ENCODE data around the gene NLRP13.

Gene NLRP13

GRCh38 chr19:55962186-55962585 lies 30.1 kb upstream of the NLRP13 start:
- H4K20me1 ChIP-seq (ENCODE audit: insufficient read depth, low read length), result no peaks in the 10 kb centered on the region
- H2AFZ ChIP-seq (ENCODE audit: low read length), result no peak overlapping the region
- no peak overlapping the region for H3K4me2 ChIP-seq (ENCODE audit: low read depth, low read length)
- no peaks in the 10 kb centered on the region for H3F3A ChIP-seq (ENCODE audit: insufficient read depth, low read length)
- no peaks in the 10 kb centered on the region for H3K4me1 ChIP-seq (ENCODE audit: low read length)
- no peak overlapping the region for H3K9ac ChIP-seq (ENCODE audit: low read length)
- H3K9me3 ChIP-seq (replicated peaks; ENCODE audit: insufficient read depth, low read length), result no peaks in the 10 kb centered on the region
- H3K9me2 ChIP-seq (replicated peaks; ENCODE audit: insufficient read depth, low read length), result no peaks in the 10 kb centered on the region
- H3K27ac ChIP-seq (ENCODE audit: low read length), result no peak overlapping the region
- H3K27me3 ChIP-seq (replicated peaks; ENCODE audit: insufficient read depth, low read length), result 0 out of 2 replicates have a peak, but pooled peaks cover 4% of the 10 kb centered on the region
- no peak overlapping the region for H3K4me3 ChIP-seq (ENCODE audit: low read length)
- DNase-seq, result no peak
- H3K36me3 ChIP-seq (replicated peaks; ENCODE audit: insufficient read depth, low read length), result no peaks in the 10 kb centered on the region
- H3K79me2 ChIP-seq (ENCODE audit: low read length), result no peaks in the 10 kb centered on the region
- TF ChIP-seq CTCF (IDR thresholded peaks at IDR 0.05; ENCODE audit: low read length) (no peak), EZH2phosphoT487 (IDR thresholded peaks at IDR 0.05; ENCODE audit: low read length) (no peak), EZH2 (optimal IDR thresholded peaks at IDR 0.05; ENCODE audit: low read depth, low read length) (no peak)

GRCh38 chr19:55959996-55960675 lies 28.0 kb upstream of the NLRP13 start:
- H3K4me3 ChIP-seq (ENCODE audit: low read length), result no peak overlapping the region
- H3K79me2 ChIP-seq (ENCODE audit: low read length), result no peaks in the 10 kb centered on the region
- H3F3A ChIP-seq (ENCODE audit: insufficient read depth, low read length), result no peaks in the 10 kb centered on the region
- H3K27ac ChIP-seq (ENCODE audit: low read length), result no peak overlapping the region
- H3K27me3 ChIP-seq (replicated peaks; ENCODE audit: insufficient read depth, low read length), result 0 out of 2 replicates have a peak, but pooled peaks cover 3% of the 10 kb centered on the region
- no peaks in the 10 kb centered on the region for H3K36me3 ChIP-seq (replicated peaks; ENCODE audit: insufficient read depth, low read length)
- H3K9me2 ChIP-seq (replicated peaks; ENCODE audit: insufficient read depth, low read length), result no peaks in the 10 kb centered on the region
- H3K9me3 ChIP-seq (replicated peaks; ENCODE audit: insufficient read depth, low read length), result no peaks in the 10 kb centered on the region
- H3K4me2 ChIP-seq (ENCODE audit: low read depth, low read length), result no peak overlapping the region
- H3K9ac ChIP-seq (ENCODE audit: low read length), result no peak overlapping the region
- no peak overlapping the region for H2AFZ ChIP-seq (ENCODE audit: low read length)
- no peak for DNase-seq
- H3K4me1 ChIP-seq (ENCODE audit: low read length), result no peaks in the 10 kb centered on the region
- no peak for TF ChIP-seq EZH2phosphoT487 (IDR thresholded peaks at IDR 0.05; ENCODE audit: low read length)
- TF ChIP-seq EZH2 (optimal IDR thresholded peaks at IDR 0.05; ENCODE audit: low read depth, low read length), result no peak
- no peak for TF ChIP-seq CTCF (IDR thresholded peaks at IDR 0.05; ENCODE audit: low read length)
- H4K20me1 ChIP-seq (ENCODE audit: insufficient read depth, low read length), result no peaks in the 10 kb centered on the region

GRCh38 chr19:55958356-55958755 lies 26.2 kb upstream of the NLRP13 start:
- Histone ChIP-seq H3K27ac (ENCODE audit: low read length) (no peak overlapping the region), H3K4me1 (ENCODE audit: low read length) (no peaks in the 10 kb centered on the region), H3K79me2 (ENCODE audit: low read length) (no peaks in the 10 kb centered on the region), H3K9me2 (replicated peaks; ENCODE audit: insufficient read depth, low read length) (no peaks in the 10 kb centered on the region), H4K20me1 (ENCODE audit: insufficient read depth, low read length) (no peaks in the 10 kb centered on the region), H3K36me3 (replicated peaks; ENCODE audit: insufficient read depth, low read length) (no peaks in the 10 kb centered on the region), H3K4me3 (ENCODE audit: low read length) (no peak overlapping the region), H3K9ac (ENCODE audit: low read length) (no peak overlapping the region), H3F3A (ENCODE audit: insufficient read depth, low read length) (no peaks in the 10 kb centered on the region), H3K4me2 (ENCODE audit: low read depth, low read length) (no peak overlapping the region), H3K27me3 (replicated peaks; ENCODE audit: insufficient read depth, low read length) (0 out of 2 replicates have a peak, but pooled peaks cover 4% of the 10 kb centered on the region), H2AFZ (ENCODE audit: low read length) (no peak overlapping the region), H3K9me3 (replicated peaks; ENCODE audit: insufficient read depth, low read length) (no peaks in the 10 kb centered on the region)
- no peak for TF ChIP-seq CTCF (IDR thresholded peaks at IDR 0.05; ENCODE audit: low read length)
- TF ChIP-seq EZH2 (optimal IDR thresholded peaks at IDR 0.05; ENCODE audit: low read depth, low read length), result no peak
- no peak for TF ChIP-seq EZH2phosphoT487 (IDR thresholded peaks at IDR 0.05; ENCODE audit: low read length)
- no peak for DNase-seq

Measured in MM.1S (cell line).